ENCODE measurements around the gene RASSF7. TPM values are rescaled to one million over a fixed set of nuclear protein-coding genes. Genes with fewer than 3 reads are reported as not detected.

The RASSF7 gene
- total RNA-seq, 4 donors from 2014 or later, result 99.7 to 174 (median 139) TPM

- TF ChIP-seq, protein P1, sequence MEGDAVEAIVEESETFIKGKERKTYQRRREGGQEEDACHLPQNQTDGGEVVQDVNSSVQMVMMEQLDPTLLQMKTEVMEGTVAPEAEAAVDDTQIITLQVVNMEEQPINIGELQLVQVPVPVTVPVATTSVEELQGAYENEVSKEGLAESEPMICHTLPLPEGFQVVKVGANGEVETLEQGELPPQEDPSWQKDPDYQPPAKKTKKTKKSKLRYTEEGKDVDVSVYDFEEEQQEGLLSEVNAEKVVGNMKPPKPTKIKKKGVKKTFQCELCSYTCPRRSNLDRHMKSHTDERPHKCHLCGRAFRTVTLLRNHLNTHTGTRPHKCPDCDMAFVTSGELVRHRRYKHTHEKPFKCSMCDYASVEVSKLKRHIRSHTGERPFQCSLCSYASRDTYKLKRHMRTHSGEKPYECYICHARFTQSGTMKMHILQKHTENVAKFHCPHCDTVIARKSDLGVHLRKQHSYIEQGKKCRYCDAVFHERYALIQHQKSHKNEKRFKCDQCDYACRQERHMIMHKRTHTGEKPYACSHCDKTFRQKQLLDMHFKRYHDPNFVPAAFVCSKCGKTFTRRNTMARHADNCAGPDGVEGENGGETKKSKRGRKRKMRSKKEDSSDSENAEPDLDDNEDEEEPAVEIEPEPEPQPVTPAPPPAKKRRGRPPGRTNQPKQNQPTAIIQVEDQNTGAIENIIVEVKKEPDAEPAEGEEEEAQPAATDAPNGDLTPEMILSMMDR (IDR thresholded peaks at IDR 0.05), result no peak
- no peak for TF ChIP-seq POLR2A (IDR thresholded peaks at IDR 0.05)
- peak overlapping the region; percentile 69 for H3K4me3 ChIP-seq (ENCODE audit: low read depth, poor library complexity, severe bottlenecking)
- DNase-seq (ENCODE audit: low spot score in 2 of 2), result no peak
- intact Hi-C loops (cut with DNase I; ENCODE audit: low total_unique reads), result no loop called here
- WGBS, 2 donors, result 14 to 80% methylated on average over 1 to 38 of the region's 67 CpGs
Observed at GRCh38 chr11:561148-562003, 606 bp downstream of the RASSF7 start.

DNA sequence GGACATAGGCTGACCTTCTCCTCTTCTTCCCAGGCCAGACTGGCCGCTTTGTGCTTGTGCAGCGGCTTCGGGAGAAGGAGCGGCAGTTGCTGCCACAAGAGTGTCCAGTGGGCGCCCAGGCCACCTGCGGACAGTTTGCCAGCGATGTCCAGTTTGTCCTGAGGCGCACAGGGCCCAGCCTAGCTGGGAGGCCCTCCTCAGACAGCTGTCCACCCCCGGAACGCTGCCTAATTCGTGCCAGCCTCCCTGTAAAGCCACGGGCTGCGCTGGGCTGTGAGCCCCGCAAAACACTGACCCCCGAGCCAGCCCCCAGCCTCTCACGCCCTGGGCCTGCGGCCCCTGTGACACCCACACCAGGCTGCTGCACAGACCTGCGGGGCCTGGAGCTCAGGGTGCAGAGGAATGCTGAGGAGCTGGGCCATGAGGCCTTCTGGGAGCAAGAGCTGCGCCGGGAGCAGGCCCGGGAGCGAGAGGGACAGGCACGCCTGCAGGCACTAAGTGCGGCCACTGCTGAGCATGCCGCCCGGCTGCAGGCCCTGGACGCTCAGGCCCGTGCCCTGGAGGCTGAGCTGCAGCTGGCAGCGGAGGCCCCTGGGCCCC, 1.4 kb downstream of the RASSF7 start:
- no peak overlapping the region for H3K4me3 ChIP-seq (ENCODE audit: low read depth, poor library complexity, severe bottlenecking)
- intact Hi-C loops (cut with DNase I; ENCODE audit: low total_unique reads), result no loop called here
- 94 to 96% methylated on average over 17 to 19 of the region's 29 CpGs for WGBS, 2 donors
- TF ChIP-seq, protein P1 (IDR thresholded peaks at IDR 0.05), result no peak
- TF ChIP-seq POLR2A (IDR thresholded peaks at IDR 0.05), result no peak
- DNase-seq (ENCODE audit: low spot score in 2 of 2), result no peak

DNA sequence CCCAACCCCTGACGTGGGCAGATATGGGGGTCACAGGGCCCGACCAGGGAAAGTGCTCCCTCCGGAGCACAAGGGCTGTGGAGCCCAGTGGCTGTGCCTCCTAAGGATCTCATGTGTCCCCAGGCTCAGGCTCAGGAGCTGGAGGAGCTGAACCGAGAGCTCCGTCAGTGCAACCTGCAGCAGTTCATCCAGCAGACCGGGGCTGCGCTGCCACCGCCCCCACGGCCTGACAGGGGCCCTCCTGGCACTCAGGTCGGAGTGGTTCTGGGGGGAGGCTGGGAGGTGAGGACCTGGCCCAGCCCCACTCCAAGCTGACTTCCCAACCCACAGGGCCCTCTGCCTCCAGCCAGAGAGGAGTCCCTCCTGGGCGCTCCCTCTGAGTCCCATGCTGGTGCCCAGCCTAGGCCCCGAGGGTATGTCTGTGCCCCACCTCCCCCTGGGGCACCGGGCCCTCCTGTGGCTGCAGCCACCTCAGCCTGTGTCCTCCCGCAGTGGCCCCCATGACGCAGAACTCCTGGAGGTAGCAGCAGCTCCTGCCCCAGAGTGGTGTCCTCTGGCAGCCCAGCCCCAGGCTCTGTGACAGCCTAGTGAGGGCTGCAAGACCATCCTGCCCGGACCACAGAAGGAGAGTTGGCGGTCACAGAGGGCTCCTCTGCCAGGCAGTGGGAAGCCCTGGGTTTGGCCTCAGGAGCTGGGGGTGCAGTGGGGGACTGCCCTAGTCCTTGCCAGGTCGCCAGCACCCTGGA, 2.5 kb downstream of the RASSF7 start:
- intact Hi-C loops (cut with DNase I; ENCODE audit: low total_unique reads), result no loop called here
- 84 to 87% methylated on average over 12 to 18 of the region's 18 CpGs for WGBS, 2 donors
- H3K4me3 ChIP-seq (ENCODE audit: low read depth, poor library complexity, severe bottlenecking), result no peak overlapping the region
- DNase-seq (ENCODE audit: low spot score in 2 of 2), result no peak
- TF ChIP-seq, protein P1 (IDR thresholded peaks at IDR 0.05), result no peak
- no peak for TF ChIP-seq POLR2A (IDR thresholded peaks at IDR 0.05)

GRCh38 chr11:563812-564578, 3.2 kb downstream of the RASSF7 start:
- no peak overlapping the region for H3K4me3 ChIP-seq (ENCODE audit: low read depth, poor library complexity, severe bottlenecking)
- no peak for DNase-seq (ENCODE audit: low spot score in 2 of 2)
- intact Hi-C loops (cut with DNase I; ENCODE audit: low total_unique reads), result no loop called here
- WGBS, 2 donors, result 50 to 60% methylated on average over 10 to 11 of the region's 12 CpGs
- no peak for TF ChIP-seq POLR2A (IDR thresholded peaks at IDR 0.05)
- TF ChIP-seq, protein P1 (IDR thresholded peaks at IDR 0.05), result no peak

- intact Hi-C loops (cut with DNase I; ENCODE audit: low total_unique reads), result no loop called here
- no peak for TF ChIP-seq POLR2A (IDR thresholded peaks at IDR 0.05)
- TF ChIP-seq, protein P1 (IDR thresholded peaks at IDR 0.05), result no peak
- 72 to 76% methylated on average over 11 to 12 of the region's 12 CpGs for WGBS, 2 donors
- H3K4me3 ChIP-seq (ENCODE audit: low read depth, poor library complexity, severe bottlenecking), result no peak overlapping the region
- DNase-seq (ENCODE audit: low spot score in 2 of 2), result no peak
Observed at GRCh38 chr11:565921-566509, 5.2 kb downstream of the RASSF7 start.

Data from lower leg skin (tissue), 4 donors.